ENCODE measurements around the gene GALM. TPM values are rescaled to one million over a fixed set of nuclear protein-coding genes. Genes with fewer than 3 reads are reported as not detected.
A peak's percentile ranks its signal among the peaks of the same experiment; 100 is the strongest.

GALM gene
- total RNA-seq, 1 experiment from 2014 or later, result 22.7 TPM

- H3K27ac ChIP-seq (ENCODE audit: low read length), result no peak overlapping the region
- DNase-seq (no peak), ATAC-seq (no peak)
- H4K20me1 ChIP-seq (ENCODE audit: low read length), result no peaks in the 10 kb centered on the region
- no peak overlapping the region for H2AFZ ChIP-seq (ENCODE audit: low read length)
- no peaks in the 10 kb centered on the region for H3K27me3 ChIP-seq (ENCODE audit: low read length)
- H3K9me3 ChIP-seq (ENCODE audit: low read length), result no peaks in the 10 kb centered on the region
- no peaks in the 10 kb centered on the region for H3K9me2 ChIP-seq (replicated peaks; ENCODE audit: low read length)
- H3K4me3 ChIP-seq (ENCODE audit: low read length), result no peak overlapping the region
- ChIA-PET POLR2A (ENCODE audit: unreplicated experiment) (no interaction called here), CTCF (interaction anchor here (0.6 kb wide), 1 partner anchor 119 kb away, joined by 3 read pairs; no protein-coding TSS in a partner anchor)
- peaks cover 13% of the 10 kb centered on the region; the same call in 1 of the 2 replicates for H3K4me1 ChIP-seq (ENCODE audit: insufficient read depth, low read length)
- H3K4me2 ChIP-seq (ENCODE audit: low read length), result no peak overlapping the region
- H3F3A ChIP-seq (ENCODE audit: low read length, unreplicated experiment), result no peaks in the 10 kb centered on the region
- no peaks in the 10 kb centered on the region for H3K36me3 ChIP-seq (ENCODE audit: low read depth, low read length)
- no peaks in the 10 kb centered on the region for H3K79me2 ChIP-seq (ENCODE audit: low read length)
- intact Hi-C loops (cut with micrococcal nuclease), result no loop called here
- BruUV-seq (replicated peaks), result no TSS peak
- no peak for TF ChIP-seq EZH2 (IDR thresholded peaks at IDR 0.05; ENCODE audit: low read length, unreplicated experiment)
- TF ChIP-seq CTCF (conservative IDR thresholded peaks at IDR 0.05; ENCODE audit: low read depth, low read length), result no peak
- no peak for TF ChIP-seq EZH2phosphoT487 (IDR thresholded peaks at IDR 0.05; ENCODE audit: borderline replicate concordance, low read length)
- H3K9ac ChIP-seq (ENCODE audit: low read length), result no peak overlapping the region
These were observed 34.3 kb downstream of the GALM start for GRCh38 chr2:38700113-38700785.

DNA sequence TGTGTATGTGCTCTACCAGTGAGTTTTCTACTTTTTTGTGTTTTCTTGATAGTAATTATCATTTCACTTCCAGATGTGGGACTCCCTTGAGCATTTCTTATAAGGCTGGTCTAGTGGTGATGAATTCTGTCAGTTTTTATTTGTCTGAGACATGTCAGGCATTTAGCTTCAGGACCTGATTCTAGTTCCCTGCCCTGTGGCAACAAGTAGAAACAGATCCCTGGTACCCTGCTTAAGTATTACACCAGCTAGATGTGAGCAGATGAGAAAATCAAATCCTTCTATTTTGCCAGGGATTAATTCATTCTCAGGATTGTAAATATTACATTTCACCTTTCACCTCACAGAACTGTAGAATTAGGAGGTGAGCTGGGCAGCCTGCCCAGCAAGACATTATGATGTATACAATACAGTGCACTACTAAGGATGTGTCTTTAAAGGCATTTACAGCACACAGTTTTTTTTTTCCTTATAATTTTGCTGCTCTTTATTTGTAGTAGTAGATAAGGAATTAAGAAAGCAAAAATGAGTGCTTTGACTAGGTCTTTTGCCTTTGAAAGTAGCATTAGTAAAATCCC, 35.1 kb downstream of the GALM start:
- intact Hi-C loops (cut with micrococcal nuclease), result no loop called here
- Histone ChIP-seq H3K9me2 (replicated peaks; ENCODE audit: low read length) (no peaks in the 10 kb centered on the region), H3K27me3 (ENCODE audit: low read length) (no peaks in the 10 kb centered on the region), H3K4me2 (ENCODE audit: low read length) (peak overlapping the region; percentile 13; the same call in 1 of the 2 replicates), H3K4me1 (ENCODE audit: insufficient read depth, low read length) (peaks cover 13% of the 10 kb centered on the region; the same call in 1 of the 2 replicates), H3K36me3 (ENCODE audit: low read depth, low read length) (no peaks in the 10 kb centered on the region), H4K20me1 (ENCODE audit: low read length) (no peaks in the 10 kb centered on the region), H3K79me2 (ENCODE audit: low read length) (no peaks in the 10 kb centered on the region), H3K9ac (ENCODE audit: low read length) (no peak overlapping the region), H3K9me3 (ENCODE audit: low read length) (no peaks in the 10 kb centered on the region), H3F3A (ENCODE audit: low read length, unreplicated experiment) (no peaks in the 10 kb centered on the region), H3K27ac (ENCODE audit: low read length) (no peak overlapping the region), H2AFZ (ENCODE audit: low read length) (no peak overlapping the region), H3K4me3 (ENCODE audit: low read length) (no peak overlapping the region)
- ATAC-seq (peak; percentile 76), DNase-seq (peak; percentile 42)
- no peak for TF ChIP-seq EZH2 (IDR thresholded peaks at IDR 0.05; ENCODE audit: low read length, unreplicated experiment)
- no peak for TF ChIP-seq CTCF (conservative IDR thresholded peaks at IDR 0.05; ENCODE audit: low read depth, low read length)
- no peak for TF ChIP-seq EZH2phosphoT487 (IDR thresholded peaks at IDR 0.05; ENCODE audit: borderline replicate concordance, low read length)
- POLR2A ChIA-PET (ENCODE audit: unreplicated experiment), result no interaction called here
- BruUV-seq (replicated peaks), result no TSS peak
- CTCF ChIA-PET, result no interaction called here

- no peak for DNase-seq
These were observed 35.6 kb downstream of the GALM start for GRCh38 chr2:38701542-38701941.

More at GRCh38 chr2:38701542-38701941, 35.6 kb downstream of the GALM start:
- Histone ChIP-seq H4K20me1 (ENCODE audit: low read length) (no peaks in the 10 kb centered on the region), H3K27ac (ENCODE audit: low read length) (no peak overlapping the region), H3K27me3 (ENCODE audit: low read length) (no peaks in the 10 kb centered on the region), H3K9me2 (replicated peaks; ENCODE audit: low read length) (no peaks in the 10 kb centered on the region), H2AFZ (ENCODE audit: low read length) (no peak overlapping the region), H3F3A (ENCODE audit: low read length, unreplicated experiment) (no peaks in the 10 kb centered on the region), H3K4me1 (ENCODE audit: insufficient read depth, low read length) (peaks cover 13% of the 10 kb centered on the region; the same call in 1 of the 2 replicates), H3K9ac (ENCODE audit: low read length) (no peak overlapping the region), H3K36me3 (ENCODE audit: low read depth, low read length) (no peaks in the 10 kb centered on the region), H3K4me3 (ENCODE audit: low read length) (no peak overlapping the region), H3K9me3 (ENCODE audit: low read length) (no peaks in the 10 kb centered on the region), H3K4me2 (ENCODE audit: low read length) (no peak overlapping the region), H3K79me2 (ENCODE audit: low read length) (no peaks in the 10 kb centered on the region)
- CTCF ChIA-PET, result interaction anchor here (0.5 kb wide), 1 partner anchor 122 kb away, joined by 6 read pairs; no protein-coding TSS in a partner anchor
- intact Hi-C loops (cut with micrococcal nuclease), result no loop called here
- TF ChIP-seq CTCF (conservative IDR thresholded peaks at IDR 0.05; ENCODE audit: low read depth, low read length) (no peak), EZH2 (IDR thresholded peaks at IDR 0.05; ENCODE audit: low read length, unreplicated experiment) (no peak), EZH2phosphoT487 (IDR thresholded peaks at IDR 0.05; ENCODE audit: borderline replicate concordance, low read length) (no peak)
- no peak for ATAC-seq
- POLR2A ChIA-PET (ENCODE audit: unreplicated experiment), result no interaction called here
- no TSS peak for BruUV-seq (replicated peaks)

All from PC-3 (cell line).